HG02973 (cell line): ENCODE results near the gene GRID1.
A peak's percentile ranks its signal among the peaks of the same experiment; 100 is the strongest.

Experiments
- ATAC-seq: cut with Tn5 transposase; IDR thresholded peaks from one replicate; pipeline ENCODE4 v1.9.1; 2021; ENCODE audit warnings: moderate library complexity; ENCODE audit not compliant: unreplicated experiment

The GRID1 gene

DNA sequence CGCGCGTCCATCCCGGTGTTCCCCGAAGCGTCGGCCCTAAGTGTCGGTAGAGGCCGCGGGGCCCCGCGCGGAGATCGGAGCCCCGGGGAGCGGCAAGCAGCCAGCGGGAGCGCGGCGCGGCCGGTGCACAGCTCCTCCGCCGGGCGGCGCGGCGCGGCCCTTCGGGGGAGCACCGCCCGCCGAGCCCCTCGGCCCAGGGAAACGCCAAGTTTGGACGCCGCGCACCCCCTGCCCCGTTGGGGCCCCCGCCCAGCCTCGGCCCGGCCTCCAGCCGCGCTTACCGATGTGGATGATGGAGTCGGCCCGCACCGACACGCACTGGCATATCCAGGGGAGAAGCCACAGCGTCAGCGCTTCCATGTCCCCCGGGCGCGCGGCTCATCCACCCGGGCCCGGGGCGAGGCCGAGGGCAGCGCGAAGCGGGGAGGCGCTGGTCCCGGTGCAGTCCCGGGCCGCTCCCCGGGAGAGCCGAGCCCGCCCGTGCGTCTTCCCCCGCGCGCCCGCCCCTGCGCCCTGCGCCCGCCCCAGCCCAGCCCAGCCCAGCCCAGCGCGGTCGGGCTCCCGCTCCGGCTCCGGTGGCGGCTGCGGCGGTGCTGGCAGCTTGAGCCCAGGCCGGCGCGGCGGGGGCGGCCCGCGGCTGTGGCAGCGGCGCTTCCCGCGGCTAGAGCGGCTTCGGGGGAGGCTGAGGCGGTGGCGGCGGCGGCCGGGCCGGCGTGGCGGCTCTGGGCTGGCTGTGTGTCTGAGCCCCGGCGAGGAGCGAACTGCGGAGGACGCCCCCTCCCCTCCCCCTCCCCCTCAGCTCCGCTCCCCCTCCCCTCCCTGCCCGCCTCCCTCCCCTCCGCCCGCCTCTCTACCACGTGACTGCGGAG is at the start of gene GRID1:
TSS of gene GRID1 (minus strand) at position 763 of the 869 bp plus-strand sequence.
- ATAC-seq = no peak

DNA sequence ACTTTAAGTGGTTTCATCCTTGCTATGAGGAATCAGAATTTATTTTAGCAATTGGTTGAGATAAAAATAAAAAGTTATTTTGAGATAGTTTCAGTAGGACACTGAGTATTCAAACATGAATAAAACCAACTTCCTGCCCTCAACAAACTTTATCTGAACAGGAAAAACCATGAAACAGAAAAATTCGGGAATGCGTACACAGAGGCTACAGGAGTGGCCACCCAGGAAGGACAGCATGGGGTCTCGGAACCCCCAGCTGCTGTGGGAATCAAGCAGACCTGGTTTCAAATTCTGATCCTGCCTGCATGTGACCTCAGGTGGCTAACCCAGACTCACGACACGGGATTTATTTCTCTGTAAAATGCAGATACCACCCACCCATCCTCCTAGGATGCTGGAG is 49.0 kb upstream of the GRID1 start:
- no peak for ATAC-seq

DNA sequence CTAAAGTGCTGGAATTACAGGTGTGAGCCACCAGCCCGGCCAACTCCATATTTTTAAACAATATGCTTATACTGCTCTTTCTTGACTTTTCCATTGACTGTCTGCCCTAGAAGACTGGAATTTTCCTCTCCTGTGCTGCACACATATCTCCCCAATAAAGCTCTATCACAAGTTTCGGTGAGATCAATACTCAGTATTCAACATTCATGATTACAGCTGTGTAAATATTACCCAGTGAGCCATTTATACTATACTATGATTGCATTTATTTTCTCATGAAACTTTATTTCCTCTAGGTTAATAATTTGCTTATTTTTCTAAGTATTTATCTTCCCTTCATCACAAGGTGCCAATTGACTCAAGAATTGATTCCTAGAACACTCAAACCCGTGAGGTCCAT is 48.5 kb upstream of the GRID1 start:
- ATAC-seq = no peak

DNA sequence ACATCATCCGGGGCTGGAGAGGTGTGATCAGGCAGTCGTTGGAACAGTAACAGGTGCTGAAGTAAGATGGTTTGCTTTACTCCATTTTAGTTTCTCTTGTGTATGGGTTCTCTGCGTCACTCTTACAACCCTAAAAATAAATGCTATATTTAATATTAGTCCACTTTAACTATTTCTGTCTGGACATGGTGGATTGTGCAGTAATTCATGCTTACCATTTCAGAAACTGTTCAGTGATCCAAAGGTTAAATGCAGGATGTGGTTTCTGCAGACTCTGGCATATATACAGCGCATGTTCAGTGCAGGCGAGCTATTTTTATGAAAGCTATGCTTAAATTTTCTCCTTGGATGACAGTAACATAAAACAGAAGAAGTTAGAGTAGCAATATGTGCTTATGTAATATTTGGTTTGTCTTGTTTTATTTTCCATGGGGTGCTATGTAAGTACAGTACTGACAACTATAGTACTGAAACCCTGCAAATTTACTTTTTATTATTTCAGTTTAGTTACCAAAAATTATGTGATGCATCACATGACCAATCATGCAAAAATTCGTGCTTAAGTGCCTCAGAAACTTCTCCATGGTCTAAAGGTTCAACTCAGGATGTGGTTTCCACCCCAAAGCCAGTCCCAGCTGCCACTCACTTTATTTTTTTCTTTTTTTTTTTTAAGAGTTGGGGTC is 46.6 kb upstream of the GRID1 start:
- ATAC-seq = peak; percentile 60

DNA sequence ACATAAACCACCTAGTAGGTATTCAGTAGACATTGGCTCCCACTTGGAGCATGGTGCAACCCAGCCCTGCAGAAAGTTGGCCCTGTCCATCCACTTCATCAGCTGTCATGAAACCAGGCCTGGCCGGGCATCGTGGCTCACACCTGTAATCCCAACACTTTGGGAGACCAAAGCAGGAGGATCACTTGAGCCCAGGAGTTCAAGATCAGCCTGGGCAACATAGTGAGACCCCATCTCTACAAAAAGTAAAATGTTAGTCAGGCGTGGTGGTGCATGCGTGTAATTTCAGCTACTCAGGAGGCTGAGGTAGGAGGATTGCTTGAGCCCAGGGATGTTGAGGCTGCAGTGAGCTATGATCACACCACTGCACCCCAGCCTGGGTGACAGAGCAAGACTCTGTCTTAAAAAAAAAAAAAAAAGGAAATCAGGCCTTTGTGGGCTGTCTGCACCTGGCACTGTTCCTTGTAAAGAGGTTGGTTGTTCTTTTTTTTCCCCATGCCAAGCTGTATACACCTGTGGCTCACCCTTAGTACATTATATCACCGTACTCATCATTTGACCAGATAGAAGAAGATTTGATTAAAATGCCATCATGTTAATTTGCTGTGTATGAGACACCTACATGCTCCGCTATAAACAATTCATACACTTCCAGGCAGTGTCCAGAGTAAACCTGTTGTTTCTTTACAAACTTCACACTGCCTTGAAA is 45.4 kb upstream of the GRID1 start:
- ATAC-seq = peak; percentile 6

DNA sequence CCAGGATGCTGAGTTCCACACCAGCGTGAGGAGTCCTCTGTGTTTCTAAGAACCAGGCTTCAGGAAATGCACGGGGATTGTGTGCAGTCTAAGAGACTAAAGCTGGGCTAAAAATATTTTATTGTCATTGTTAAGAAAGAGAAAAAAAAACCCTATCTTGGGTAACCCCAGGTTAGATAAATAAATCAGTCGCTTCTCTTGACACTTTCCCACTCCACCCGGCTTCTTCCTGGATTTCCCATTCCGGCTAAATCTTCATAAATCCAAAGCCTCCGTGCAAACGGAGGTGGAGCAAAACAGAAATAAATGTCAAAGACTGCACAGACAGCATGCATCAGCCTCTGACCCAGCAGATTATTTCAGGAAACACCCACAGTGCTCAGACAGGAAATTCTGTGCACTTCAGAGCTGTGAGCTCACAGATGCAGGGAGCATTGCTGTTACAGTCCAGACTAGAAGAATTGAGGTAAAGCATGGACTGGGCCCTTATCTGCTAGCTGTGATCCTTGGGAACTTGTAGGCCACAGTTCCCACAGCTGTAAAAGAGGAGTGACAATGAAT is 44.8 kb upstream of the GRID1 start:
- peak; percentile 38 for ATAC-seq

DNA sequence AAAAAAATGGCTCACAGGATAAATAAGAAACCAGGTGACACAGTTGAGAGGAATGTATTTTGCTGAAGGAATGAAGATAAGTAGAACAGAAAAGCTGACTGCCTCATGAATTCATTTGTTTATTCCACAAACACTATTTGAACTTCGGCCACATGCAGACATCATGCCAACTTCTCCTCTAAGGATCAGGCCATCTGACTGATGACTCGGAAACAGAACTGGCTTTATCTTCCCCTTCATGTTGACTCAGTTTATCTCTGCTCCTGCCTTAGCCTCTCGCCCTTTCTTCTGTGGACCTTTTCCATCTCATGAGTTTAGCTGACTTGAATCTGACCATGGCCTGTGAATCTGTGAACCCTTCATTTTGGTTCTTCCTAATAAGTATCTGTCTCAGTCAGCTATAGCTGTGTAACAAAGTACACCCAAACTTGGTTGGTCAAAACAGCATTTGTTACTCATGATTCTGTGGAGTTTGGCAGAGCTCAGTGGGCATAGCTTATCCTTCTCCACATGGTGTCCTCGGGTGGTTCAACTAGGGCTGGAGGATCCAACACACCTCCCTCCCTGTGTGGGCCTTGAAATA is 44.0 kb upstream of the GRID1 start:
- no peak for ATAC-seq

DNA sequence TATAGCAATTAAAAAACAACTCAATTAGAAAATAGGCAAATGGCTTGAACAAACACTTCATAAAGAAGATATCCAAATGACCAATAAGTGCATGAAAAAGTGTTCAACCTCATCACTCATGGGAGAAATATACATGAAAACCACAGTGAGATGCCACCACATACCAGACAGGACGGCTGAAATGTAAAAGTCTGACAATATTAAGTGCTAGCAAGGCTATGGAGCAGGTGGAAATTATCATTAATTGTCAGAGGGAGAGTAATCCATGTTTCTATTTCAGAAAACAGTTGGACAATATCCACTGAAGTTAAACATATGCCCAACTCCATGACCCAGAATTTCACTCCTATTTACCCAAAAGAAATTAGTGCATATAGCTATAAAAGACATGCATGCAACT is 42.6 kb upstream of the GRID1 start:
- ATAC-seq = no peak

DNA sequence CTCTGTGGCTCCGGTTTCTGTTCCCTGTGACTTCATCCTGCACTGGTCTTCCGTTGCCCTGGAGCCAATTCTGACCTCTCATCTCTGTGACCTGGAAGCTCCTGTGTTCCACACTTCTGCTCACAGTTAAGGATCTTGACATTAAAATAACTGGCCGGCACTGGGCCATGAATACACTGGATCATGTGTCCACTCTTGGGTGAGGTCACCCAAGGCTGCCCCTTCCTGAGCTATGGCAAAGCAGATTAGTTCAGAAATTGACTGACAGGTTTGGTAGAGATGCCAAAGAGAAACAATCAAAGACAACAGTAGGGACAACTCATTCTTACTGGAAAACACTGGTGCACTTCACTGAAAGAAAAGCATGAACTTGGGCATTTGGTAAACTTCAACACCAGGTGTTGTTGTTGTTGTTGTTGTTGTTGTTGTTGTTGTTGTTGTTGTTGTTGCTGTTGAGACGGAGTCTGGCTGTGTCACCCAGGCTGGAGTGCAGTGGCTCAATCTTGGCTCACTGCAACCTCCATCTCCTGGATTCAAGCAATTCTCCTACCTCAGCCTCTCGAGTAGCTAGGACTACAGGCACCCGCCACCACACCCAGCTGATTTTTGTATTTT is 36.7 kb upstream of the GRID1 start:
- no peak for ATAC-seq

DNA sequence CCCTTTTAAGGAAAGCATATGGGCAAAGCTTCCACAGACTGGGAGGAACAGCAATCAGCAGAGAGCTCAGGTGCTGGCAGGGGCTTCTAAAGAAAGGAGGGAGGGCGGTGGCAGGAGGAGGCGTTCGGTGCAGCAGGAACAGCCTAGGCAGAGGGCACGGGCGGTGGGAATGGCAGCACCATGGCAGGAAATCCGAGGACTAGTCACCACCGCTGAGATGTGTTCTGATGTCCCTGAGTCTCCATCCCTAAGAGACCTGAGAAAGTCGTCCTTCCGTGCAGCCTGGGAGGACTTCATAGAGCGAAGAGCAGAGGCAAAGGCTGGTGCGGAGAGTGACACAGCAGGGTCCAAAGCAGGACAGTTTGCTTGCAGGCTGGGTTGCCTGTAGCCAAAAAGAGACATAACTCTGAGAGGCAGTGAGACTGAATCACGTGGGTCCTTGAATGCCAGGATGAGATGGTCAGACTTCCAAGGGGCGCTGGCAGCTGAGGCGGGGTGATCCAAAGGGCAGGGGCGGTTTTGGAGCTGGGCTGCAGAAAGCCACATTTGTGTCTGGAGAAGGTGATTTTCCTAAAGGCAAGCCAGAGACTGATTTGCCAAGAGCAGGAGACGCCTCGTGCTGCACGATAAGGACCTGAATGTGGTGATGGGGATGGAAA is 35.8 kb upstream of the GRID1 start:
- ATAC-seq = no peak

DNA sequence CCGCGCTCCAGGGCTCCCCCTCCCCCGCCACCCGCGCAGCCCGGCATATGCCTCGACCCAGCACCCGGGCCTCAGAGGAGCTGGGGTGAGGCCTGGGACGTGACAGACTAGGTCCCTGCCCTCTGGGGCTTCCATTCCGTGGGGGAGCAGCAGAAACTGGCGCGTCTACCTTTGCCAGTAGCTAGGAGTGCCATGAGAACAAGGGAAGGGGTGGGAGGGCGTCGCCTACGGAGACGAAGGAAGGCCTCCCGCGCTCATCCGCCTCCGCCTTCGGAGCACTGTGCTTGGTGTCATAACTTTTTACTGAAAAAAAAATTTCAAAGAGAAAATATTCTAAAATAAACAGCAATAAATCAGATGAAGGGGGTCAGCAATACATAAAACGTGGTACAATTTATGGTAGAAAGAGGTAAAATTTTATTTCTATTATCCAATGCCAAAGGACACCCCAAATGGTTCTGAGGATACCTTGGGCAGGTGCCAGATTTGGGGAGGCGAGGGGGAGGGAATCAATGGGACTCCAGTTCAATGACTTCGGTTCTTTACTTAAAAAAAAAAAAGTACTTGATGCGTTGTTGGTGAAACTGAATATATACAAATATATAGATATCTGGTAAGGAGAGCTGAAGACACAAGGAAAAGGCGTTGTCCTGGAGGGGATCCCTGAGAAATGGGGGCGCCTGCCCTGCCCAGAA is 35.1 kb upstream of the GRID1 start:
- no peak for ATAC-seq

DNA sequence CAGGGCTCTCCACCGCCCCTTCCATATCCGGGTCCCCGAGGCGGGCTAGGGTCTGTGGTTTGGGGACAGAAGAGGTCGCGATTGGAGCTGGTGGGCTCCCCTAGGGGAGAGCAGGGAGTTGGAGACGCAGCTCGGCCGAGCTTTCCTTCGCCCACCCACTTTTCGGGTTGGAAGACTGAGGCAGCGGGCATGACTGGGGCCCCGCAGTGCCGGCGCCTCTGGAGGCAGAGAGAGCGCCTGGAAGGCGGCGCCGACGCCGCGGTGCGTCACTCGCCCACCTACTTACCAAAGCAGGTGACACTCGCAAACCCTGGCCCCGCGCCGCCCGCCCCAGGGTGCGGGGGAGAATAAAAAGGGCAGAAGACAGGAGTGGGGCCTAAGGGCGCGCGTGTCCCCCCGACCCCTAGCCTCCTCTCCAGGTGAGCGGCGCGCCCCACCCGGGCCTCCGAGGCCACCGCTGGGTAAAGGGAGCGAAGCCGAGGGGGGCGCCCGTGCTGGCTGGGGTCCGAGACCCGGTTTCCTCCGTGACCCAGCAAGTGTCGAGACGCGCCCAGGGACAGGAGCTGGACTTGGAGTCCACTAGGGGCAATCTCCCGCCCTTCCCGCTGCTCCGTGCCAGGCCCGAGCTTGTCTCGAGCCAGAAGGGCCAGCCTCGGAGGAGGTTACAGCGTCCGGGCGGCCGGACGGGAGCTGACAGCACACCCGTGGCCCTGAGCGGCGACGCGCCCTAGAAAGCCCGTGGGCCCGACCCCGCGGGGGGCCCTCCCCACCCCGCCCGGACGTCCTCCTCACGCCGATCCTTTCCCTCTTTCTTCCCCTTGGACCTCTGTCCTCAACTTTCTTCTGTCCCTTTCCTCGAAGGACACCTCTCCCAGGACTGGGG is 34.4 kb upstream of the GRID1 start:
- peak; percentile 36 for ATAC-seq

DNA sequence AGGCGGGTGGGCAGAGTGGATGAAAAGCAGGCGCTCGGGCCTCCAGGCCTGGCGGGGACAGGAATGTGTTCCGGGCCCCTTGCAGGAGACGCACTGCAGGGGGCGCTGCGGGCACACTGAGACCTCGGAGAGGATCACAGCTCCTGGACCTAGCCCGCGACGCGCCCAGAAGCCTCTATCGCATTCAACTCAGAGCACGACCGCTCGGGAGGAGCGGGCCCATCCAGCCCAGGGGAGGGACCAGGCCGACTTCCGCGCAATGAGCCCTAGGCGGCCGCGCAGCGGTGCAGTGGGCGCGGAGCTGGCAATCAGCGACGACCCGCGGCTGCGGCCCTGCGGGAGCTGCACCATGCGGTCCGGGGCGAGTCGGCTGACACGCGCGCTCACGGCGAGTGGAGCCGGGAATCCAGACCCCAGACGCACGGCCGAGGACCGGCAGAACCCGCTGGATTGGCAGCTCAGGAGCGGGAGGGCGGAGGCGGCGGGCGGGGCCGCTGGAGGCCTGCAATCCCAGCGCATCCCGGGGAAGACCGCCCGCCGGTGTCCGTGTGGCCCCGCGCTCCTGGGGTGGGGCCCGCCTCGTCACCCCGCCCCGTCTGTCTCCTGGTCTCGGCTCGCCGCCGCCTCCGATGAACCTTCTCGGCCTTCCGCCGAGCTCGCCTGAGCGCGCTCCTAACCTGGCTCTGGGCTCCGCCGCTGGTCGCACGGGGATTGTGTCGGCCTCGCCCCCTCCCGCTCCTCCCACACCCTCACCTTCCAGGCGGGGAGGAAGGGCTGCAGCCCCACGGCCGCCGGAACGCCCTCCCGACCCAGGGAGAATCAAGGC is 33.5 kb upstream of the GRID1 start:
- ATAC-seq = peak; percentile 88

DNA sequence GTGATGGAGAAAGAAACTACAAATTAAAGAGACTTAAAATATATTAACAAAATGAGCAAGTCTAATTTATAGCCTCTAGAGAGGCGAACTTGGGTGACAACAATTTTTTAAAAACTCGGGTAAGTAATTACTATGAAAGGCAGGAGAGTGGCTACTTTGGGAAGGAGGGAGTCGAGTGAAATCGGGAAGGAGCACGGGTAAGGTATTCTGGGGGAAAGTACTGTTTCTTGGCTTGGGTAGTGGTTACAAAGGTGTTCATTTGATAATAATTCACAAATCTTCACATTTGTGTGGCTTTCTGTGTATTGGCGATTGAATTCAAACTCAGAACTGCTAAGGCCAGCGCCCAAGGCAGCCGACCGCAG is 32.9 kb upstream of the GRID1 start:
- no peak for ATAC-seq

DNA sequence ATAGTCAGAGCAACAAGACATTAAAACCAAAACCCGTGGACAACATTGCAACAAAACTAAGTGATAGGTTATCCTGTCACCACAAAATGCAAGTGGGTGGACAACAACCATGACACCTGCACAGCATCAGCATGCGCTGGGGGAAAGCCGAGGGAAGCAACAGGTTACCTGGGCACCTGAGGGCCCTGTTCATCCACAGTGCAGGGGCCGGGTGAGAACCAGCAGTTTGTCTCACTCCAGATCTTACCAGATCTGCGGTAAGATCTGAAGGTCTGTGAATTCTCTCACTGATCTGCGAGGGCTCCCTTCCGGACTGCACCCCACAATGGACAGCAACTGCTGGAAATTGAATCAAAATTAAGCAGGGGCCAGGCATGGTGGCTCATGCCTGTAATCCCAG is 30.5 kb upstream of the GRID1 start:
- no peak for ATAC-seq

DNA sequence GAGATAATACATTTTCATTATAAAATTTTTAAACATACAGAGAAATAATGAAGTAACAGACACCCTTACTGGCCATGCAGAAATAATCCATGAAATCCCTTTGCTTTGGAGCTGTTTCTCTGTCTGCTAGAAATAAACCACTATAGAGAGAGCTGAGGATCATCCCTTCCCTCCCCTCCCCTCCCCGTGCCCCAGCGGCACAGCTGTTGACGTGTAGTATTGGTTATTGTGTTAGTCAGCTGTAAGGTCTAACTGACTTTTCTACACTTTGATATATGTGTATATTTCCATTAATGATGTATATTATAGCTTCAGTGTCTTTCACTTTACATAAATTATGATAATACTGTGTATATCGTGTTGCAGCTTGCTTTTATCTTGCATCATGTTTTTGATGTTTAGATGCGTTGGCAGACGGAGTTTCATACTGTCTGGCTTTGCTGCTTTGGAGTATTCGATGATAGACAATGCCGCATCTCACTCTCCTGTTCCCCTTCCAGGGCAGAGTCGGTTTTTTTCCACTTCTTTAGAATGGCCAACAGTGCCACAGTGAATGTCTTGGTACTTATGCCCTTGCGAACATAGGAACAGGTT is 27.4 kb upstream of the GRID1 start:
- no peak for ATAC-seq

DNA sequence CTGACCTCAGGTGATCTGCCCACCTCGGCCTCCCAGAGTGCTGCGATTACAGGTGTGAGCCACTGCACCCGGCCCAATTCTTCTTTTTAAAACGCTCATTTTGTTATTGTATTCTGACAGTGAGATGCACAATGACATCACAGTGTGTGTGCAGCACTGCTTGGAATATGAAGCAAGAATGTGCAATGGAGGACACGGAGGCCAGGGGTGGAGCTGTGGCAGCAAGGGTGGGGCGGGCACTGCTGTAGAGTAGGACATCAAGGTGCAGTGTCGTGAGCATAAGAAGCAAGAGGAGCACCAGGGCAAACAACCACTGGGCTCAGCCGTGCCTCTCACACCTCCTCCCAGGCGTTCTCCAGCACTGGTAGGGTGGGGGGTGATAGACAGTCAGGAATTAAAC is 26.8 kb upstream of the GRID1 start:
- no peak for ATAC-seq
